Keratinocyte (primary cell): ENCODE measurements around the gene GSTCD. TPM values are rescaled to one million over a fixed set of nuclear protein-coding genes. Genes with fewer than 3 reads are reported as not detected.

ENCODE experiments used
- DNase-seq: peaks from one replicate; pipeline ENCODE4 v3.0.0-alpha.2; 2011; ENCODE audit warnings: low read depth, missing footprints, low spot score
- FAIRE-seq: peaks from 2 replicates; lab custom pipeline; 2011; peaks lifted over from hg19 to GRCh38; lab: Jason Lieb, UNC
- H2AFZ ChIP-seq: 2 replicates; pipeline ENCODE4 v1.6.0; 2012; ENCODE audit warnings: low read length, control low read depth, inconsistent platforms; ENCODE audit not compliant: control insufficient read depth
- H3K27ac ChIP-seq: 2 replicates; pipeline ENCODE4 v1.5.1; 2011; ENCODE audit warnings: low read length; ENCODE audit not compliant: control insufficient read depth, insufficient read depth
- H3K27me3 ChIP-seq: 3 replicates; pipeline ENCODE4 v1.6.0; 2011; ENCODE audit warnings: low read length; ENCODE audit not compliant: control insufficient read depth, insufficient read depth; ENCODE audit errors: extremely low read depth
- H3K36me3 ChIP-seq, 2 experiments: 2 replicates in 1 of 2; 3 replicates in 1 of 2; pipeline ENCODE4 v1.5.1; 2011; ENCODE audit warnings: low read length in 2 of 2, mild to moderate bottlenecking in 1 of 2; ENCODE audit not compliant: control insufficient read depth in 2 of 2, insufficient read depth in 2 of 2; ENCODE audit errors: extremely low read depth in 1 of 2
- H3K4me1 ChIP-seq: 3 replicates; pipeline ENCODE4 v1.5.1; 2011; ENCODE audit warnings: low read length; ENCODE audit not compliant: control insufficient read depth, insufficient read depth; ENCODE audit errors: extremely low read depth
- H3K4me2 ChIP-seq: 3 replicates; pipeline ENCODE4 v1.6.0; 2011; ENCODE audit warnings: low read depth, low read length; ENCODE audit not compliant: control insufficient read depth, insufficient read depth; ENCODE audit errors: extremely low read depth
- H3K4me3 ChIP-seq, 3 experiments: fragments of 200-600 bp in 1 of 3; sonication (generic) in 1 of 3; 2 replicates in 2 of 3; 3 replicates in 1 of 3; pipeline ENCODE4 v1.5.1; 2011 to 2016; ENCODE audit warnings: low read length in 3 of 3, mild to moderate bottlenecking in 3 of 3, control low read depth in 2 of 3, inconsistent platforms in 1 of 3, low read depth in 1 of 3, mixed read lengths in 1 of 3, mixed run types in 1 of 3, moderate library complexity in 1 of 3; ENCODE audit not compliant: control insufficient read depth in 2 of 3, insufficient read depth in 2 of 3; ENCODE audit errors: extremely low read depth in 1 of 3
- H3K79me2 ChIP-seq: 2 replicates; pipeline ENCODE4 v1.6.0; 2012; ENCODE audit warnings: low read length; ENCODE audit not compliant: control insufficient read depth, insufficient read depth
- H3K9ac ChIP-seq: 3 replicates; pipeline ENCODE4 v1.6.0; 2011; ENCODE audit warnings: low read length; ENCODE audit not compliant: control insufficient read depth, insufficient read depth; ENCODE audit errors: extremely low read depth
- H3K9me1 ChIP-seq: 3 replicates; pipeline ENCODE4 v1.6.0; 2011; ENCODE audit warnings: low read length; ENCODE audit not compliant: control insufficient read depth, insufficient read depth; ENCODE audit errors: extremely low read depth
- H3K9me3 ChIP-seq: 2 replicates; pipeline ENCODE4 v1.5.1; 2012; ENCODE audit warnings: low read depth, low read length; ENCODE audit not compliant: control insufficient read depth
- H4K20me1 ChIP-seq: 3 replicates; pipeline ENCODE4 v1.6.0; 2011; ENCODE audit warnings: low read length; ENCODE audit not compliant: control insufficient read depth, insufficient read depth; ENCODE audit errors: extremely low read depth
- CTCF ChIP-seq, 3 experiments: IDR thresholded peaks in 1 of 3; conservative IDR thresholded peaks in 1 of 3; optimal IDR thresholded peaks in 1 of 3; 2 replicates in 2 of 3; 3 replicates in 1 of 3; pipeline versions ENCODE3 to v1.5.1; 2011; ENCODE audit warnings: low read length in 3 of 3, mild to moderate bottlenecking in 3 of 3, moderate library complexity in 2 of 3, control low read depth in 1 of 3, inconsistent platforms in 1 of 3; ENCODE audit not compliant: insufficient read depth in 2 of 3; ENCODE audit errors: extremely low read depth in 1 of 3
- EZH2 ChIP-seq: IDR thresholded peaks from one replicate; pipeline ENCODE4 v1.6.1; 2012; ENCODE audit warnings: inconsistent platforms, mild to moderate bottlenecking, low read length, moderate library complexity
- dilution Hi-C: fragments of 300-500 bp; cut with MboI; formaldehyde crosslinking; loops from one replicate; pipeline ENCODE4 v1.7.0; 2020; ENCODE audit warnings: low sequenced_read_pairs; ENCODE audit not compliant: extremely low pct_ligation_motif_present
- polyA plus RNA-seq, 5 experiments: library from polyadenylated mRNA; depleted of rRNA in 3 of 5; stranded (reverse) in 3 of 5; stranded (forward) in 1 of 5; unstranded in 1 of 5; fragments of >200 nt; gene quantifications; 1 replicate in 1 of 5; 2 replicates in 3 of 5; 3 replicates in 1 of 5; pipeline versions ENCODE4 v1.2.1 to v1.2.3, GENCODE V29; 2011 to 2012; ENCODE audit warnings: missing spikeins in 2 of 5, low read depth in 1 of 5, low replicate concordance in 1 of 5

Gene GSTCD
- polyA plus RNA-seq, 1 donor (not counting 4 experiments of a cell fraction or from before 2014, with no cell fraction given) = 23.2 TPM

GRCh38 chr4:105715692-105716278 lies 7.2 kb downstream of the GSTCD start:
- no peak for TF ChIP-seq EZH2
- TF ChIP-seq CTCF (optimal IDR thresholded peaks at IDR 0.05 in 1 of 3, IDR thresholded peaks at IDR 0.05 in 1 of 3, conservative IDR thresholded peaks at IDR 0.05 in 1 of 3; ENCODE audit: extremely low read depth in 1 of 3, insufficient read depth in 2 of 3, low read length in 3 of 3) = peak in 2 of 3 experiments; percentile 6 to 32
- Histone ChIP-seq H3K4me2 (no peak overlapping the region), H4K20me1 (no peaks in the 10 kb centered on the region), H2AFZ (no peak overlapping the region), H3K9ac (no peak overlapping the region), H3K79me2 (peaks cover 32% of the 10 kb centered on the region), H3K36me3 (peaks cover 0 to 5% of the 10 kb centered on the region in 2 experiments), H3K4me3 (no peak overlapping the region), H3K27ac (no peak overlapping the region), H3K9me3 (no peaks in the 10 kb centered on the region), H3K4me1 (peaks cover 18% of the 10 kb centered on the region), H3K9me1 (no peaks in the 10 kb centered on the region), H3K27me3 (no peaks in the 10 kb centered on the region)
- dilution Hi-C loops = no loop called here
- FAIRE-seq (no peak), DNase-seq (no peak)

GRCh38 chr4:105719204-105719603 lies 10.6 kb downstream of the GSTCD start:
- H3K4me3 ChIP-seq = no peak overlapping the region
- H3K4me2 ChIP-seq = no peak overlapping the region
- no peaks in the 10 kb centered on the region for H3K4me1 ChIP-seq
- no peaks in the 10 kb centered on the region for H3K27me3 ChIP-seq
- DNase-seq = no peak
- peaks cover 0 to 5% of the 10 kb centered on the region in 2 experiments for H3K36me3 ChIP-seq
- FAIRE-seq = peak; percentile 53
- TF ChIP-seq EZH2 (no peak), CTCF (optimal IDR thresholded peaks at IDR 0.05 in 1 of 3, IDR thresholded peaks at IDR 0.05 in 1 of 3, conservative IDR thresholded peaks at IDR 0.05 in 1 of 3; ENCODE audit: extremely low read depth in 1 of 3, insufficient read depth in 2 of 3, low read length in 3 of 3) (no peak)
- H3K27ac ChIP-seq = no peak overlapping the region
- no peaks in the 10 kb centered on the region for H4K20me1 ChIP-seq
- H3K9ac ChIP-seq = no peak overlapping the region
- dilution Hi-C loops = no loop called here
- H3K9me3 ChIP-seq = no peaks in the 10 kb centered on the region
- no peaks in the 10 kb centered on the region for H3K9me1 ChIP-seq
- H2AFZ ChIP-seq = no peak overlapping the region
- peaks cover 7% of the 10 kb centered on the region for H3K79me2 ChIP-seq
